NCI-H1436 (cell line): ENCODE results near the gene SLAMF9.

ENCODE experiments used
- DNase-seq: peaks from one replicate; lab custom pipeline; 2025; lab: John Stamatoyannopoulos, UW

SLAMF9 gene

DNA sequence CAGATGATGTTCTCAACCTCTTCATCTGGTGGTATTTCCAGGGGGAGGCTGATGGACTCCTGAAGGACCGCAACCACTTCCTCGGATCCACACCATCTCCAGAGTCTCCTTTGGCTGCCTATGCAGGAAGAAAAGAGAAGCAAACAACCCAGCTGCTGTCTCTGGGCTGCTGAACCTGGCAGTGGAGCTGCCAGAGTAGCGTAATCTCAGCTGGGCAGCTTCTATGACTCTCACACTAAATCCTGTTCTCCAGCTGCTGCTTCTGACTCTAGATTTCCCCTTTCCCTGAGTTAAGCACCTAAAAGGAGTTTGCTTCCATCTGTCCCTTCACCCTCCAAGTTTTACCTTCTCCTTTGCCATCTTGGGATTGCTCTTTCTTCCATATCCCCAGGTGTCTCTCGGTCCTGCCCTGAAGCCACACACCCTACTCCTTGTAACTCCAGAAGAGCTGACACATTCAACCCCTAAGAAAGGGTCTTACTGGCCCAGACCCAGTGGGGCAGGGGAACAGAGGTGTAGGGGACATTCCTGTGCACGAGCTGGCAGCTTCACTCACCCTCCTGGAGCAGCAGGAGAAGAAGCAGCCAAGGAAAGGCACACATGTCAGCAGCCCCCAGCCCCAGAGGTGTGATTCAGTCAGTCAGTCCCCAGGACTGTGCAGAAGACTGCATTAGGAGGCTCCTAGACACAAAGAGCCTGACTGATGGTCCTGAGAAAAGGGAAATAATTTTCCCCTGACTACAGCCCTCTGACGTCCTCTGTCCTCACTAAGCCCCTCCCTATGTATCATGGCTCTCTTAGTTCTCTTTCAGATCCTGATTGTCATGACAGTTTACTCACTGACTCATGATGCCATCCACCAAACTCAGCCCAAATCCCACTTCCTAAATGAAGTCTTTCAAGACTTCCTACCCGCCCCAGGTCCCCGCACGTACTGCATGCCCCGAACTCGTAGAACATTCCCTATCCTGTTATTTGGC, at the start of gene SLAMF9:
Gene SLAMF9 (minus strand): TSS at position 702 of the 980 bp plus-strand sequence. CDS start 100 bp downstream, at position 602.
- no peak for DNase-seq

DNA sequence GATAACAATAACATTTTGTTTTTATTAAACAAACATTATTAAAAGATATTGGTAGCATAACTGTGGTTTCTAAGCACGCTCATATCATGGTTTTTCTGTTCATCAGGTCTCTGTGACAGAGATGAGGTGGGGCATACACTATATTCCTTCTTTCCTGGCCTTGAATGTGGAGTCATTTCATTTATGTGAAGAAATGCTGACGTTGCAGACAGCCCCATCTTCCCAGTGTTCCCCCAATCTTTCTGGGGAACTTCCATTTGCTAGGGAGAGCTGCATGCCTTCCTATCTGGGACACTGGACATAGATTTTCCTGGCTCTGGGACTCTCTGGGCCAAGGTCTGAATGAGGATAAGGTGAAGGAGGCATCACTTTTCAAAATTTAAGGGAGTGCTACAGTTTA, 47.4 kb upstream of the SLAMF9 start:
- DNase-seq, result no peak

DNA sequence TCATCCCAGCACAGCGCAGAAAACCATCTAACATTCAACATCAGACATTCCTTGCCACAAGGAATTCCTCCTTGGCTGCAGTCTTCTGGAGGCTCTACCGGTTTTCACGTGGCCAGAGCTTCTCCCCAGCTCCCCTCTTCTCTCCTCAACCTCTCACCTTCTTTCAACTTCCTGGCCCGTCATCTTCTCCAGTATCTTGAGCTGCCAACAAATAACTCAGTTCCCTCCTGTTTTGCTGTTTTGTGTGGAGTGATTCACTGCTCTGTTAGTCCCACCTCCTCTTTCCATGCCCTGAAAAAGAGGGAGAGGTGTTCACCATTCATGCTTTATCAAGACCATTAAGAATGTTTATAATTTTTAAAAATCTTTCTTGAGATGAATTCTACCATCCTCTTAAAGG, 45.2 kb upstream of the SLAMF9 start:
- DNase-seq, result no peak

DNA sequence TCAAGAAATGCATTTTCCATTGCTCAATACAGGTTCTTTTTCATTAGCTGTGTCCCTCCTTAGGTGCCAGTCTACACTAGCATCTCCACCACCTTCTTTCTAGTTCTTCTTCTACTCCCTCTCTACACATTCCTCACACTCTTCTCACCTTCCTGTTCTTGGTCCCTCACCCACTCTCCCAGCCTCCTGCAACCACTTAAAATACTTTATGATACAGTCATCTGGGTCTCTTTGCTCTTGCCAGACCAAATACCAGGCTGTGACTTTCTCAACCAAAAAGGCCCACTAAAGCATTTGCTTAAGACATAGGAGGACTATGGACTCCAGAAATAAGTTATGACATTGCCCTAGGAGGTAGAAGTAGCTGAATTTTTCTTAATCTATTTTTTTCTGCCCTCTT, 42.6 kb upstream of the SLAMF9 start:
- DNase-seq, result no peak

DNA sequence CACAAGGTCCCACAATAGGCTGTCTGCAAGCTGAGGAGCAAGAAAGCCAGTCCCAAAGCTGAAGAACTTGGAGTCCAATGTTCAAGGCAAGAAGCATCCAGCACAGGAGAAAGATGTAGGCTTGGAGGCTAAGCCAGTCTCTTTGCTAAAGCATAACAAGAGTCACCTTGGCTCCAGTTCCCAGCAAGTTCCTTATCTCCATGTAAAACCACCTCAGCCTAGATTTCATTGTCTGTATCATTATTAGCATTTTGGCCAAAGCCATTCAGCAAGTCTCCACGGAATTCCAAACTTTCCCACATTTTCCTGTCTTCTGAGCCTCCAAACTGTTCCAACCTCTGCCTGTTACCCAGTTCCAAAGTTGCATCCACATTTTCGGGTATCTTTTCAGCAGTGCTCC, 40.9 kb upstream of the SLAMF9 start:
- no peak for DNase-seq

DNA sequence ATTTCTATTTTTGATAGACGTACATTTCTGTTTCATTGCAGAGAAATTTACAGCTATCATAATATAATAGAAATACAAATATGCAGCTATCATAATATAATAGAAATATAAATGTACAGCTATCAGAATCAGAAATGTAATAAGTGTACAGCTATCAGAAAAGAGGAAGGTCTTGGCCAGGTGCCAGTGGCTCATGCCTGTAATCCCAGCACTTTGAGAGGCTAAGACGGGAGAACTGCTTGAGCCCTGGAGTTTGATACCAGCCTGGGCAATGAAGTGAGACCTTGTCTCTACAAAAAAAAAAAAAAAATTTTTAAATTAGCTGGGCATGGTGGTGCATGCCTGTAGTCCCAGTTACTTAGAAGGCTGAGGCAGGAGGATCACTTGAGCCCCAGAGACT, 39.9 kb upstream of the SLAMF9 start:
- no peak for DNase-seq

DNA sequence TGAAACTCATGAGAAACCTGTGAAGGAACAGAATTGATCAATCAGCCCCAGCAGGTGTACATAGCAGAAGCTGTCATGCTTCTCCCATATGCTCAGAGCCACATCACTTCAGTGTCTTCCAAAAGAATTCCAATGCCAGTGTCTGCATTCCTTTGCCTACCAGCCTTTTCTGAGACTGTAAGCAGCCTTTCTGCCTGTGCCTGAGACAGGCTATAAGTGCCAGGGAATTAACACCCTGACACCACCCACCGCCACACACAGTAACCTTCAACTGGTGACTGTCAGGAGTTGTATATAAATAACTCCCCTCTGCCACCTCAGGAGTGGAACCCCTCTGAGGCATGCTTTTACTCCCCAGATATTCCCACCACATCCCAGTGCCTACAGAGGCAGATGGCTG, 38.1 kb upstream of the SLAMF9 start:
- no peak for DNase-seq

DNA sequence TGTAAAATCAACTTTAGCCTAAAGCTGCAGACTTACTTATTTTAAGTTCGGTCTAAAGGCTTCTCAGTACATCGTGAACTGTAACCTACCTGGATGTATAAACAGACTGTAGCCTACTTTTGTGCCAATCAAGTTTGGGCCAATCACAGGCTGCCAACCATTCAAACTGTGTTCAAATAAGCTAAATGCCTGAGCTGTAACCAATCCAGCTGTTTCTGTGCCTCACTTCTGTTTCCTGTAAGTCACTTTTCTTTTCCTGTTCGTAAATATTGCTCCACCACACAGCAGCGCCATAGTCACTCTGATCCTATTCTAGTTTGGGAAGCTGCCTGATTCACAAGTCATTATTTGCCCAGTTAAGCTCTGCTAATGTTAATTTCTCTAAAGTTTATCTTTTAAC, 37.5 kb upstream of the SLAMF9 start:
- no peak for DNase-seq

DNA sequence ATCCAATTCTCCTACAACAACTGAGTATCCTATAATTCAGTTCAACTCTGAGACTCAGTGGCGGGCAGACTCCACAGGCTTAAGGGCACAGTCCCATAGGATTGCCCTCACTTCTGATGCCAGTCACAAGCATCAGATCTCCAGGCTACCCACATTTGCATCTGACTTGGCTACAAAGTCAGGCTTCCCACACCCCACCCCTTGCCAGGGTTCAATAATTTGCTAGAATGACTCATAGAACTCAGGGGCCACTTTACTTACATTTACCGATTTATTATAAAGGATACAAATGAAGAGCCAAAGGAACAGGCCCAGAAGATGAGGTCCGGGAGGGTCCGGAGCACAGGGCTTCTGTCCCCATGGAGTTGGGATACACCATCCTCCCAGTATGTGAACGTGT, 36.0 kb upstream of the SLAMF9 start:
- no peak for DNase-seq

DNA sequence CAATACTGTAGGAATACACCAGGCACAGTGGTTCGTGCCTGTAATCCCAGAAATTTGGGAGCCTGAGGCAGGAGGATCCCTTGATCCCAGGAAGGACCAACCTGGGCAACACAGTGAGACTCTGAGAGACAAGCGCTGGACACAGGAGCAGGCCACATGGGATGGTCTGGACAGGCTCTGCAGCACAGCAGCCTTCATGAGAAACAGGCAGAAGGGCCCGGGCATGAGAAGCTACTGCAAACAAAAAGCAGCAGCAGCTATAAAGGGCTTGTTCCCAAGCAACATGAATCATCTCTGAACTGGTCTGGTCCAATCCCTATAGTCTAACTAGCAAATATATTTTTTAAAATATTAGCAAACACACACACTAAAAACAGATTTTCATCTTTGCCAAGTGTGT, 35.5 kb upstream of the SLAMF9 start:
- DNase-seq, result no peak

DNA sequence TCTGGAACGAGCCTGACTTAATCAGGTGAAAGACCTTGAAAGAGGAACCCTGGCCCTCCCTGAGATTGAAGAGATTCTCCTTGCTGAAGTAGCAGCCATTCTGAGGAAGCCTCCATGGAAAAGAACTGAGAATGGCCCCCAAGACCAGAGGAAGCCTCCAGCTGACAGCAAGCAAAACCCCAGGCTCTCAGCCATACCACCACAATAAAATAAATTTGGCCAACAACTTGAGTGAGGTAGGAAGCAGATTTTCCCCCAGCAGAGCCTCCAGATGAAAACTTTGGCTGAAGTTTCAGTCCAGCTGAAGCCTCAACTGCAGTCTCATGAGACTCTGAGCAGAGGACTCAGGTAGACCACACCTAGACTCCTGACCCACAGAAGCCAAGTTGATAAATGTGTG, 34.0 kb upstream of the SLAMF9 start:
- DNase-seq, result no peak

DNA sequence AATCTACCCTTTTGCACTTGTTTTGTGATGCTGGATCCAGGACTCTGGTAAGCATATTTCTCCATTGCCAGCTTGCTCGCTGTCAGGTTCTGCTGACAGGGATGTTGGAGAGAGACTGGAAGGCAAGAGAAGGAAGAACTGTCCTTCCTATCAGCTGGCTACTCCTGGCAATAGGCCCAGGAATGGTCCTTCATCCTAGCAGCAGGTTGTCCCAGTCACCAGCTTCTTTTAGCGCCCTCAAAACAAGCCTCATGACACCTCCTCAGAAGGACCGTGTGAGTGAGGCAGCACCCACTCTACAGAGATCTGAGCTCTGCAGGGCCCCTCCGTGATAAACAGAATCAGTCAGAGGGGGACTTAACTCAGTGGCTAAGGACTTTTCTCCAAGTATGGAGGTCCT, 33.1 kb upstream of the SLAMF9 start:
- no peak for DNase-seq

DNA sequence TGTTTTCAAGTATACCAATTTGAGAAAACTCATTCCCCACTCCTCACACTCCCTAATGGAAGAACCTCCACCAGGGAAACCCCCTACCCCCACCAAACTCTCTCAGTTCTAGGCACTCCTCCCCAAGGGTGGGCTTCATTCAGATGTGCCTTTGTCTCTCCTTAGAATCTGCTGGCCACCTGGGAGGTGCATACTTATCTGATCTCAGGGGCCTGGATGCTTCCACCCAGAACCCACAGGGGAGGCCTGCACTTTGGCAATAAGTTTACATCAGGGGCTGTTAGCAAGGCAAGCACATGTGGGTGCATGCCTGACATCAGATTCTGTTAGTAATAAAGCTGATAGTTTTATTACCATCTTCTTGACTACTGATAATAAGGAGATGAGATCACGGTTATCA, 32.5 kb upstream of the SLAMF9 start:
- DNase-seq, result no peak

DNA sequence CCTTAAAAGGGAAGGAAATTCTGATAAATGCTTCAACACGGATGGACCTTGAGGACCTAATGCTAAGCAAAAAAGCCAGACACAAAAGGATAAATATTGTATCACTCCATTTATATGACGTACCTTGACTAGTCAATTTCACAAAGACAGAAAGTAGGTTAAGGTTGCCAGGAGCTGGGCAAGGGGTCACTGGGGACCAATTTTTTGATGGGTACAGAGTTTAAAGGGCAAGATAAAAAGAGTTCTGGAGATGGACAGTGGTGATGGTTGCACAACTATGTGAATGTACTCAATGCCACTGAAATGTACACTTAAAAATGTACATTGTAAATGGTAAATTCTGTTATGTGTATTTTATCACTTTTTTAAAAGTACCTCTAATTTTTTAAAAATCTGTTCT, 32.1 kb upstream of the SLAMF9 start:
- DNase-seq, result no peak

DNA sequence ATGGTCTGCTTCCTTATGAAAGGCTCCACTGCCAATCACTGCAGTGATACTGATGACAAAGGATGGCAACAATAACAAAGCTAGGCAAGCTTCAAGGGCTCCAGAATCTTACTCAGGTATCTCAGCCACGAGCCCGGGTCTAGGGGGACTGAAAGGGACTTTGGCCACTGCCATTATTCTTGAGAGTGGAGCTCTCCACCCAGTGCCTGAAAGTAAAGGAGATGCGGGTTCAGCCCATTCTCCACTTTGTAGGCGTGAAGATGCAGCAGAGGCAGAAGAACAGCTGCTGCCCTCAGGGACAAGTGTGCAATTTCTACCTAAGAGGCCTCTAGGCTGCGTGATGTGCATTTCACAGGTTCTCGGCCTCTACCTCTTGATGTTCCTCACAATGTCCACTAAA, 31.4 kb upstream of the SLAMF9 start:
- no peak for DNase-seq

DNA sequence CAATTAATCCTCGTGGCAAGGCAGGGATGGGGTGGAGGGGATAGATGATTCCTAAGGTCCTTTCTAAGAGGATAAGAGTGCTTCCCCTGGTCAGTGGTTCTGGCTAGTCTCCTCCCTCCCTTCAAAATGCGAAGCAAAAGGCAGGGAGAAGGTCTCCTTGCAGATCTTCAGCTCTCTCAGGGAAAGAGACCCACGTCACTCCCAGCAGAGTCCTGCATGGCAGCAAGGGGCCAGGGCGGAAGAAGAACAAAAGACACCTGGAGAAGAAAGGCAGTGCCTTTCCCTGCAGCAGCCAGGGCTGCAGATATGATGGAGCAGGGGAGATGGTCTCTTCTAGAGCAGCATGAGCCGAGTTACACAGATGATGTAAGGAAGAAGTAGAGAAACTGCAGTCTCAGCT, 29.6 kb upstream of the SLAMF9 start:
- DNase-seq, result no peak

DNA sequence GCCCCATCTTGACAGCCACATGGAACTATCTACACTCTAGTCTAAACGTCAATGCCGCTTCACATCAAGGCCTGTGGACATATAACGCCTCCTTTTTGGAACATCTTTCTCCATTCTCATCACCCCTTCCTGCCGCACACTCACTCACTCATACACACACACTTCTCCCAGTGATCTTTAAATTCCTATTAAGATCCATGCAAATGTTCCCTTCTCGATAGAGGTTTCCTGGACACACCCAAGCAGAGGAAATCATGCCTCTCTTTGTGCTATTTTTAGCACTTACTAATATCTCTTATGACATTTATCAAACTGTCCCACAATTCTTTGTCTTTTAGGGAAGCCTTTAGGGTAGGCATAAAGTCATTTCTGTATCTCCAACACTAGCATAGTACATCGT, 28.2 kb upstream of the SLAMF9 start:
- no peak for DNase-seq

DNA sequence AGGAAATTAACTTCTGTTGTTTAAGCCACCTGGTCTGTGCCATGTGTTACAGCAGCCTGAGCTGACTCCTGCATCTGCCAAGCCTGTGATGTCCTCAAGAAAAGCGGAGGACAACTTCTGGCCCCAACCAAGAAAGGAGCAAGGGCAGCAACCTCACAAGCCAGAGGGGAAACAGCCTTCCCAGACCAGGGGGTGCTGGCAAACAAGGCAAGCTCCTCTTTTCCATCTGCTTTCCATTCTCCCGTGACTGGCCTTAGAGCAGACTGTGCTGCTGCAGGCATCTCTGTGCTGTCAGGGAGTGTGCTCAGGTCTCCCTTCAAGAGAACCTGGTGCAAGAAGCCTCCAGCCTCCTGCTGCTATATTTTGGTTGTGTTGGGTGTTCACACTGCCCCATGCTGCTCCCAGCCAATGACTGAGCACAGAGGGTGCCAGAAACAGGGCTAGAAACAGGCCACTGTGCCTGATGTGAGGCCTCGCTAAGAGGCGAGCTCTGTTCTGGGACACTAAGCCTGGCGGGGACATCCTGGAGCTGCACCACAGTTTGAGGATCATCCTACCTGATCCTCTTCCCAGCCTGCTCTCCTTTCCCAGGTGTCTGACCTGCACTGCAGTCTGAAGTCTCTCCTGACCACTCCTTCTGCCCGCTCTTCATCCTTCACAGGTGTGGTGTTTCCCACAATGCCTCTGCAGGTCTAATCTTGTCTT, 27.5 kb upstream of the SLAMF9 start:
- no peak for DNase-seq

DNA sequence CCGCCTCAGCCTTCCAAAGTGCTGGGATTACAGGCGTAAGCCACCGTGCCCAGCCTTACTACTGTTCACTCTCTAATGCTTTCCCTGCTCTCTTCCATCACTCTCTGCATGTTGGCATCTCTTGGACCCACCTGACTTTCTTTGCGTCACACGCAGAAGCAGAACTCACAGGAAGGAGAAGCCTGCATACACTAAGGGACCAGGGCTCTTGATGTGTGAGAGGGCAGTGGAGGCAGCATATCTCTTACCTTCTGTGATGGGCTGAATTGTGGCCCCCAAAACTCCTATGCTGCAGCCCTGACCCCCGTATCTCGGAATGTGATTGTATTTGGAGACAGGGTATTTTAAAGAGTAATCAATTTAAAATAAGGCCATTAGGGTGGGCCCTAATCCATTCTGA, 26.7 kb upstream of the SLAMF9 start:
- DNase-seq, result no peak

DNA sequence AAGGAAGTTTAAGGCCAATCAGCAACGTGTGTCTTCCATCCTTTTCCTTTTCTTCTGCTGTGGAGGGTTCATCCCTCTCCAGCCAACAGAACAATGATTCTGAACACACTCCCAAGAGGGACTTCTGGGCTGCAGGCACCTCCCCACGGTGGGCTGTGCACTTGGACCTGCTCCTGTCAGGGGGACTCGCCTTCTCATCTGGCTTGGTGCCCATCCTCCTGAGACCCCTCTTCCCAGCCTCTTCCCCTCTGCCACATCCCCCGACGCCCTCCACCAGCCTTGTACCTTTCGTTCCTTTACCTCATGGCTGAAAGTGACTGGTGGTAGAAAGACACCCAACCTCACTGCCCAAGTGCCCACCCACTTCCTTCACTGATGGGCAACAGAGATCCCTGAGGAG, 26.0 kb upstream of the SLAMF9 start:
- no peak for DNase-seq

DNA sequence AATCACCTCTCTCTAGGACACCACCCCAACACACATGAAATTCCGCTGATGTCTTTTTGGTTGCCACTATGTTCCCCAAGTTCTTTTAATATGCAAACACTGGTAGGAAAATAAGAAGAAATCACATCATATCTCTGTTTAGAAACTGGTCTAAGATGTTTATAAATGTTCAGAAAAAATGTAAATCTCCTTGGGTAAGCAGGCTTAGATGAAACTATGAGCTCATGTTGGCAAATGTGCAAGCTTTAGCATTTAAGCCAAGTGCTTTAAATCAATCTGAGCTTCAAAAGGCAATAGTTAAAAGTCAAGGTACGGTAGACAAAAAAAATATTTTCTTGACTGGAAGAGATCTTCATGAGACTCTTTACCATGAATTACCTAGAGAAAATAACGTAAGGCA, 25.2 kb upstream of the SLAMF9 start:
- no peak for DNase-seq

DNA sequence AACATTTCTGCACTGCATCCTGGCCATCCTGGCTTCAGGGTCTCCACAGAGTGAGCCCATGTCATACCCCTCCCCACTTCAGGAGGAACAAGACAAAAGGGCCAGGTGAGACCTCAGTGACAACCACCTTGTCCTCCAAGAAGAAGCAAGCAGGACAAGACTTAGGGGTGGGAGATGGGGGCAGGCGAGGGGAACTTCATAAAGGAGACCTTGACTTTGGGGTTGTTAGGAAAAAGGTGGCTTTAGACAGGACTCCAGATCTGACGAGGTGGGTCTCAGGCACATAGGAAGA, 24.0 kb upstream of the SLAMF9 start:
- DNase-seq, result no peak

DNA sequence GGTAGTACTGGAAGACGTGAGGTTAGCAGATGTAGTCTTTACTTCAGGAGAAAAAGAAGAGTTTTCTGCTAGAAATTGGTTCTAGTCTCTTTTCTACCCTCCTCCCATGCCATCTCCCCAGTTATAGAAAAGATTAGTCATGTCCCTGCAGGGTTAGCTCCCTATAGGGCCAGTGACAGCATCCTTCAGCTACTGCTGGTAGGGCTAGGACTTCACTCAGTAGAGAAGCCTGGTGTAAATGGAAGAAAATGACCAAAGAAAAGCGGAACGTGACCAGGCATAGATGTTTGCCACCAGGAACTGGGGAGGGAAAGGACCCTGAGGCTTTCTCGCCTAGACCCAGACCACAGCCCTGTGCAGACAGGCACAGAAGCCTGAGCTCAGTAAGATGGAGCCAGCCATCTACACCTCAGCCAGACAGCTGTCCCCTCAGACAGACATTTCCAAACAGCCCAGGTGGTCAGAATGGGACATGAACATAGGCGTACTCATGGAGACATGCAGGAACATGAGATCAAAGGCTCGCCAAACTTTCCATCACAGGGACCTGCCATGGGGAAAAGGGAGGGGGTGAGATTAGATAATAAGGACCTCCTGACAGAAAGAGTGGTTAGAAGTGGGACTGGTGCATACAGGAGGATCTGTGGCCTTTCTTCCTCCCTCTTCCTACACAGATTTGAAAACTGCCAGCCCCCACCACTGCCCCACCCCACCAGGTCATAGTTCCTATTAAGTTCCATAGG, 23.5 kb upstream of the SLAMF9 start:
- no peak for DNase-seq
